Measurements from ENCODE around the gene COX4I1.
A peak's percentile ranks its signal among the peaks of the same experiment; 100 is the strongest.
"Not testable (repeated sequence)": the region's sequence is repeated elsewhere in the genome, so short reads cannot be mapped to it uniquely, and the experiment has no call there.

COX4I1 gene

DNA sequence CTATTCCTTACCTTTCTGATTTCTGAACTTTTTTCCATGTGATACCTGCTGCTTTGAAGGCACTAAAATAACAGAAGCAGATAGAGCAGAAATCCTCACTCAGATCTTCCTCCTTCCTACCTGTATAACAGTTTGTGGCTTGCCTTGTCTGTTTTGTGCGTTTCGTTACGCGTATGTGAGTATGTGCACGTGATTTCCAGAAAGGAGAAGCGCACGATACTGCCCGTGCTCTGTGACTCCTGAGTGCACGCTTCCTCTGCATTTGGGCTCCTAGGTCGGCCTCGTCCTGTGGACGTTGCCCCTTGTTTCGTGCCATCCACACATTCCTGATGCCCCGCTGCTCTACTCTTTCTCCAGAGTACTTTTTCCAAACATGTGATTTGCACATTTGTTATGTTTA lies 4.1 kb downstream of the COX4I1 start:
- no peak for DNase-seq (ENCODE audit: low spot score)

GRCh38 chr16:85805442-85806045 lies 6.0 kb downstream of the COX4I1 start:
- no peak for DNase-seq (ENCODE audit: low spot score)

DNA sequence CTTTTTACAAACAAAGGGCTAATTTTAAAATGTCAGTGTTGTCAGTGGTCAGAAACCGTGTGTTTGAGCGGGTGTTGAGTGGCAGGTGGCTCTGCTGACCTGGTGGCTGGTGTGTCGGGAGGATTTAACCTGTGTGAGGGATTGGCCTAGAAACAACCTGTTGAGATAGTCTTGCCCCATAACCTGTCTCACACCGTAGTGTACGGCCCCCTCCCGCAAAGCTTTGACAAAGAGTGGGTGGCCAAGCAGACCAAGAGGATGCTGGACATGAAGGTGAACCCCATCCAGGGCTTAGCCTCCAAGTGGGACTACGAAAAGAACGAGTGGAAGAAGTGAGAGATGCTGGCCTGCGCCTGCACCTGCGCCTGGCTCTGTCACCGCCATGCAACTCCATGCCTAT lies 7.0 kb downstream of the COX4I1 start:
- DNase-seq (ENCODE audit: low spot score), result no peak

DNA sequence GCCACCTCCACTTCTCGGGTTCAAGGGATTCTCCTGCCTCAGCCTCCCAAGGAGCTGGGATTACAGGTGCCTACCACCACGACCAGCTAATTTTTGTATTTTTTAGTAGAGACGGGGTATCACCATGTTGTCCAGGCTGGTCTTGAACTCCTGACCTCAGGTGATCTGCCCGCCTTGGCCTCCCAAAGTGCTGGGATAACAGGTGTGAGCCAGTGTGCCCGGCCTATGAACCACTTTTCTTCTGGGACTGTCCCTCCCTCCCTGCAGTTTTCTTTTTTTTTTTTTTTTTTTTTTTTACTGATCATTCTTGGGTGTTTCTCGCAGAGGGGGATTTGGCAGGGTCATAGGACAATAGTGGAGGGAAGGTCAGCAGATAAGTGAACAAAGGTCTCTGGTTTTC lies 7.8 kb downstream of the COX4I1 start:
- DNase-seq (ENCODE audit: low spot score), result not testable (repeated sequence)

GRCh38 chr16:85808104-85808503 lies 8.6 kb downstream of the COX4I1 start:
- not testable (repeated sequence) for DNase-seq (ENCODE audit: low spot score)

- no peak for DNase-seq (ENCODE audit: low spot score)
Observed at GRCh38 chr16:85808926-85809325, 9.4 kb downstream of the COX4I1 start.

DNA sequence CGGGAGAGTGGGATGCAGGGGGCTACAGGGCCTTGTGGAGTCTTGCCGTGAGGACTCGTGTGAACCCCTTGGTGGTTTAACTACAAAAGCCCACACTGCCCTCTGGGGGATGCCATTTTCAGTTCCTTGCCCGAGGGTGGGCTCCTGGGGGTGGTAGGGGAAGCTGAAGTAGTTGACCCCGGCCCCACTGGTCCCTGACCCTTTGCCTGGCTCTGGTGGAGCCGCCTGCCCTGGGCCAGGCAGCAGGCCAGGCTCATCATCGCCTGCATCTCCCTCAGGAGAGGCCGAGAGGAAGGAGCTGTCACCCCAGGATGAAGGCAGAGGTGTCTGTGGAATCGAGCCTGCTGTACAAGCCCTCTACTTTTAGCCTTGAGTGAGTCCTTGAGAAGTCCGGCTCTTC lies 10.2 kb downstream of the COX4I1 start:
- no peak for DNase-seq (ENCODE audit: low spot score)

- no peak for DNase-seq (ENCODE audit: low spot score)
Observed at GRCh38 chr16:85810097-85810741, 10.7 kb downstream of the COX4I1 start.

DNA sequence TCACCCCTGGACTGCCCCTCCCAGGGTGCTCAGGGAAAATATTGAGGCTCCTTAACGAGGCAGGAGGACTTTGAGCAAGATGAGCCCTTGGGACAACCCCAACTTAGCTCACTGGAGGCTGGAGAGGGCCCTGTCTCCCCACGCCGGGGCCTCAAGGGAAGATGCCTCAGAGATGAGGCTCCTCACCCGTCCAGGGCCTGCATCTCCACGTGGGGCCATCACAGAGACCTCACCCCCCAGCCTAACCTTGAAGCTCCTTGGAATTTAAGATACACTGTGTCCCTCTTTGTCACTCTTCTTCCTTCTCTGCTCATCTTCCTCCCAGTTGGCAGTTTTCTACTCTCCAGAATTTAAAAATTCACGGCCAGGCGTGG lies 11.2 kb downstream of the COX4I1 start:
- no peak for DNase-seq (ENCODE audit: low spot score)

GRCh38 chr16:85812031-85812807 lies 12.7 kb downstream of the COX4I1 start:
- no peak for DNase-seq (ENCODE audit: low spot score)

DNA sequence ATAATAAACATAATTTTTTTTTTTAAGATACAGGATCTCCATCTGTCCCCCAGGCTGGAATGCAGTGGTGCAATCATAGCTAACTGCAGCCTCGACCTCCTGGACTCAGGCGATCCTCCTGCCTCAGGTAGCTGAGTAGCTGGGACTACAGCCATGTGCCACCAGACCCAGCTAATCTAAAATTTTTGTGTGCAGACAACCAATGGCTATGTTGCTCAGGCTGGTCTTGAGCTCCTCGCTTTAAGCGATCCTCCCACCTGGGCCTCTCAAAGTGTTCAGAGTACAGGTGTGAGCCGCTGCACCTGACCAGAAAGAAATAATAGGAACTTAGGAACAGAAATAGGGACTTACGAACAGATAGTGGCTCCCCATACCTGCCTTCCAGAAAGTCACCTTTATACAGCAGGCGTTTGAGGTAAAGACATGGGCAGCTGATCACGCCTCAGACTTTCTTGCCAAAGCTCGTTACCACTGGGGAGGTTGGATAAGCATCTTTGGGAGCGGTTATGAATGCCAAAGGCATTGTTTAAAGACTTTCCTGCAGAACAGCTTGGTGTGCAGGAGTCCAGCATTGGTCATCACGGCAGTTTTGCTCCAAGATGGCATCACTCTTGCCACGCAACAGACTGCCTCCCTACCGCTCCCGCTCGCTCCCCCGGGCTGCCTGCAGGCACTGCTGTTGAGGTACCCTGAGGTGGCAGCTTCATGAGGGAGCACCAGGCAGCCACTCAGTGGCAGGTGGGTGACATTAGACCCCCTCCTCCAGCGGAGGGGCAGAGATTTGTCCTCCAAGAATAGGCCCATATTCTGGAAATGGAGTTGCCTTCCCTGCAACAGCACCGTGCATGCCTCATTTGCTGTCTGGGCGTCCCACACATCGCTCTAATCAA lies 13.6 kb downstream of the COX4I1 start:
- DNase-seq (ENCODE audit: low spot score), result no peak

DNA sequence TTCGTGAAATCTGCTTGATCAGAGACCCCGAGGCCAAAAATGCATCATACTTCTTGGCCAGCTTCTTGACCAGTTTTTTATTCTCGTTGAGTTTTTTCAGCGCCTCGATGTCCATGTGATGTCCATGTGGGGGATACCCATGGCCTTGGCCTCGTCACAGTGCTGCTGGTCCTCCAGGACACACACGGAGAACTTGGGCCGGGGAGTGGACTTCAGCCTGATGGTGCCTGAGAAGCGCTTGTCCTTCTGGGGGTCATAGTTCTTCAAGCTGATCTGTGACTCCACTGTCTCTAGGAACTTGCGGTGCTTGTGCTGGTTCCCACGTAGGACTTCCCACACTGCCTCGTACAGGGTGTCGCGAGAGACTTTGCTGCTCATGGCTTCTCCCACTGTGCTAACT lies 16.7 kb downstream of the COX4I1 start:
- no peak for DNase-seq (ENCODE audit: low spot score)

DNA sequence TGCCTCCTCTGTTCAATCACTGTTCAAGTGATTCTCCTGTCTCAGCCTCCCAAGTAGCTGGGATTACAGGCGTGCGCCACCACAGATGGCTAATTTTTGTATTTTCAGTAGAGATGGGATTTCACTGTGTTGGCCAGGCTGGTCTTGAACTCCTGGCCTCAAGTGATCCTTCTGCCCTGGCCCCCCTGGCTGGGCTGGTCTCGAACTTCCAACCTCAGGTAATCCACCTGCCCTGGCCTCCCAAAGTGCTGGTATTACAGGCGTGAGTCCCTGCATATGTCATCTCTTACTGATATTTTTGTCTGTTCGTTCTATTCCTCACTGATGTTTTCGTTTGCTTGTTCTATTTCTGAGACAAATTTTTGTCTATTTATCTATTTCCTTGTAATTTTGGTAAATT lies 17.7 kb downstream of the COX4I1 start:
- not testable (repeated sequence) for DNase-seq (ENCODE audit: low spot score)

DNA sequence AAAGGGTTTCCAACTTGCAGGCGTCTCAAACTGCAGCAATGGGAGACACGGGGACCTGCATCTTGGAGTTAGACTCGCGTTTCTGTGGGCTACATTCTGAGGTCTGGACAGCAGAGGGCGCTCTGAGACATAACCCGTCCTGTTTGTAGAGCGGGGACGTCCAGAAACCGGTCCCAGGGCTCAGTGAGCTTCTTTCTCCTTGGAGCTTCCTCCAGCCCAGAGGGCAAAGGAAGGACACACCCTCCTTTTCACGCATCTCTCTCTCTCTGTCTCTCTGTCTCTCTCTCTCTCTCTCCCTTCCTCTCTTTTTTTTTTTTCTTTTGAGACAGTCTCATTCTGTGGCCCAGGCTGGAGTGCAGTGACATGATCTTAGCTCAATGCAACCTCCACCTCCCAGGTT lies 19.8 kb downstream of the COX4I1 start:
- peak; percentile 75 for DNase-seq (ENCODE audit: low spot score)

- no peak for DNase-seq (ENCODE audit: low spot score)
Observed at GRCh38 chr16:85819771-85820170, 20.3 kb downstream of the COX4I1 start.

DNA sequence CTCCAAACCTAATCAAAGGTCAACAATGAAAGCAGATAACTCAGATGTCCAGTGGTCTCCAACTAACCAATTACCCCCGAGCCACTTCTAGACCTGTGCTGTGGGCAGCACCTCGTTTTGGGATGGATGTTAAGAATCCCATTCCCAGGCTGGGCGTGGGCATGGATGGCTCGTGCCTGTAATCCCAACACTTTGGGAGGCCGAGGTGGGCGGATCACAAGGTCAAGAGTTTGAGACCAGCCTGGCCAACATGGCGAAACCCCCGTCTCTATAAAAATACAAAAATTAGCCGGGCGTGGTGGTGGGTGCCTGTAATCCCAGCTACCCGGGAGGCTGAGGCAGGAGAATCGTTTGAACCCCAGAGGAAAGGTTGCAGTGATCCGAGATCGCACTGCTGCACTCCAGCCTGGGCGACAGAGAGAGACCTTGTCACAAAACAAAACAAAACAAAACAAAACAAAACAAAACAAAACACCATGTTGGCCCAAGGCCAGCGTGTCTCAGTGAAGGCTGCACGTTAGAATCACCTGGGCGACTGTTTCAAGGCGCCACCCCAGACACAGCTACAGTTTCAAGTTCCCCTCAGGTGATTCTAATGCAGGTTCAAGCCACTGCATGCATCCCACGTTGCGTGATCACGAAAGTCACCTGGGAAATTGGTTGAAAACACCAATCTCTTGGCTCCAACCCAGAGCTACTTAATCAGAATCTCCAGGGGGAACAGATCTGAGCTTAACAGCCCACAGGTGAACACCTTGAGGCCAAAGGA lies 21.3 kb downstream of the COX4I1 start:
- DNase-seq (ENCODE audit: low spot score), result no peak

GRCh38 chr16:85821390-85822135 lies 22.1 kb downstream of the COX4I1 start:
- peak; percentile 48 for DNase-seq (ENCODE audit: low spot score)

GRCh38 chr16:85822145-85822544 lies 22.6 kb downstream of the COX4I1 start:
- DNase-seq (ENCODE audit: low spot score), result no peak

GRCh38 chr16:85823328-85823920 lies 23.9 kb downstream of the COX4I1 start:
- DNase-seq (ENCODE audit: low spot score), result no peak

Measured in hematopoietic multipotent progenitor cell treated with erythropoietin and hydrocortisone succinate and interleukin-3 and kit ligand, for 17 days (in vitro differentiated cells).